ENCODE results near the gene PCID2. TPM values are rescaled to one million over a fixed set of nuclear protein-coding genes. Genes with fewer than 3 reads are reported as not detected.
A peak's percentile ranks its signal among the peaks of the same experiment; 100 is the strongest.

The PCID2 gene
- total and polyA plus RNA-seq, 2 of the 13 experiments (the other 11 are each of a cell fraction or from before 2014, with no cell fraction given) = 65.0 to 111 TPM

DNA sequence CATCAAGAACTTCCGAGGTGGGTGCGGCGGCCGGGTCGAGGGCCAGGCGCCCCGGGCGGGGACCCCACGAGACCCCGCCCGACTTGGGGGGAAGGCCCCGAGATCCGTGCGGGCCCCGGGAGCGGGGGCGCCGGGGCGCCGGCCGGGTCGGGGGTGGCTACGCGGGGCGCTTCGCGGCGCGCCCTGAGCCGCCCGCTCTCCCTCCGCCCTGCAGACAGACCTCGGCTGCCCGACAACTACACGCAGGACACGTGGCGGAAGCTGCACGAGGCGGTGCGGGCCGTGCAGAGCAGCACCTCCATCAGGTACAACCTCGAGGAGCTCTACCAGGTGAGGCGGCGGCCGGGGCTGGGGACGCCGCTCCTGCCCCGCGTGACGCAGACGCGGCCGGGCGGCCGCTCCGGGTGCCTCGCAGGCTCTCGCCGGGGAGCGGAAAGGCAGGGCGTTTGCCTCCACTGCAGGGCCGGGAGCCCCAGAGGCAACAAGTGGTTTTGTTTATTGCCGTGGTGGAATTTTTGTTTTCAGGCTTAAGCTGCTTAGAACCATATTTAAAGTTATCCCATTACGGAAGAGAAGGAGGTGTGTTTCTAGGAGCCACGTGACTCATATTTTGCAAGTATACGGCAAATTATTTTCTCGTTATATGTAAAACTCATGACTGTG, 1.4 kb upstream of the PCID2 start (continued):
- 0 out of 2 replicates have a peak, but pooled peaks have one; percentile 51 for TF ChIP-seq ZNF256 (CRISPR knock-in tag; conservative IDR thresholded peaks at IDR 0.05)
- no peak for TF ChIP-seq ZBTB7B (CRISPR knock-in tag; IDR thresholded peaks at IDR 0.05)
- TF ChIP-seq TOE1 (CRISPR knock-in tag; IDR thresholded peaks at IDR 0.05) = peak; percentile 64; the same call in 1 of the 2 replicates
- TF ChIP-seq IRX3 (CRISPR knock-in tag; IDR thresholded peaks at IDR 0.05; ENCODE audit: borderline replicate concordance, low read depth) = 0 out of 2 replicates have a peak, but pooled peaks have one; percentile 88
- TF ChIP-seq ZNF724P (CRISPR knock-in tag; IDR thresholded peaks at IDR 0.05; ENCODE audit: borderline replicate concordance) = peak; percentile 80; the same call in 1 of the 2 replicates
- peak; percentile 83 for TF ChIP-seq GABPB1 (CRISPR knock-in tag; IDR thresholded peaks at IDR 0.05)
- no peak for TF ChIP-seq HMGA1 (CRISPR knock-in tag; conservative IDR thresholded peaks at IDR 0.05)
- no peak; the same call in 1 of the 2 replicates for TF ChIP-seq REL (CRISPR knock-in tag; conservative IDR thresholded peaks at IDR 0.05)
- 0 out of 2 replicates have a peak, but pooled peaks have one; percentile 14 for TF ChIP-seq SOX5 (CRISPR knock-in tag; IDR thresholded peaks at IDR 0.05; ENCODE audit: borderline replicate concordance)
- TF ChIP-seq ZNF296 (CRISPR knock-in tag; conservative IDR thresholded peaks at IDR 0.05) = peak; percentile 76; the same call in 1 of the 2 replicates
- TF ChIP-seq ZNF563 (CRISPR knock-in tag; IDR thresholded peaks at IDR 0.05) = peak; percentile 76
- TF ChIP-seq REXO4 (CRISPR knock-in tag; IDR thresholded peaks at IDR 0.05; ENCODE audit: borderline replicate concordance) = peak; percentile 45; the same call in 1 of the 2 replicates
- no peak for TF ChIP-seq HIVEP1 (CRISPR knock-in tag; IDR thresholded peaks at IDR 0.05)
- TF ChIP-seq ZMAT3 (CRISPR knock-in tag; conservative IDR thresholded peaks at IDR 0.05) = peak; percentile 91
- TF ChIP-seq CHCHD3 (CRISPR knock-in tag; IDR thresholded peaks at IDR 0.05) = peak; percentile 95
- 0 out of 2 replicates have a peak, but pooled peaks have one; percentile 49 for TF ChIP-seq ZNF589 (CRISPR knock-in tag; conservative IDR thresholded peaks at IDR 0.05)
- TF ChIP-seq, protein P1, sequence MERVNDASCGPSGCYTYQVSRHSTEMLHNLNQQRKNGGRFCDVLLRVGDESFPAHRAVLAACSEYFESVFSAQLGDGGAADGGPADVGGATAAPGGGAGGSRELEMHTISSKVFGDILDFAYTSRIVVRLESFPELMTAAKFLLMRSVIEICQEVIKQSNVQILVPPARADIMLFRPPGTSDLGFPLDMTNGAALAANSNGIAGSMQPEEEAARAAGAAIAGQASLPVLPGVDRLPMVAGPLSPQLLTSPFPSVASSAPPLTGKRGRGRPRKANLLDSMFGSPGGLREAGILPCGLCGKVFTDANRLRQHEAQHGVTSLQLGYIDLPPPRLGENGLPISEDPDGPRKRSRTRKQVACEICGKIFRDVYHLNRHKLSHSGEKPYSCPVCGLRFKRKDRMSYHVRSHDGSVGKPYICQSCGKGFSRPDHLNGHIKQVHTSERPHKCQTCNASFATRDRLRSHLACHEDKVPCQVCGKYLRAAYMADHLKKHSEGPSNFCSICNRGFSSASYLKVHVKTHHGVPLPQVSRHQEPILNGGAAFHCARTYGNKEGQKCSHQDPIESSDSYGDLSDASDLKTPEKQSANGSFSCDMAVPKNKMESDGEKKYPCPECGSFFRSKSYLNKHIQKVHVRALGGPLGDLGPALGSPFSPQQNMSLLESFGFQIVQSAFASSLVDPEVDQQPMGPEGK (CRISPR knock-in tag; IDR thresholded peaks at IDR 0.05) = 0 out of 2 replicates have a peak, but pooled peaks have one; percentile 24
- peak; percentile 85 for TF ChIP-seq ZFYVE20 (CRISPR knock-in tag; IDR thresholded peaks at IDR 0.05; ENCODE audit: borderline replicate concordance, low read depth)
- TF ChIP-seq, protein P2, sequence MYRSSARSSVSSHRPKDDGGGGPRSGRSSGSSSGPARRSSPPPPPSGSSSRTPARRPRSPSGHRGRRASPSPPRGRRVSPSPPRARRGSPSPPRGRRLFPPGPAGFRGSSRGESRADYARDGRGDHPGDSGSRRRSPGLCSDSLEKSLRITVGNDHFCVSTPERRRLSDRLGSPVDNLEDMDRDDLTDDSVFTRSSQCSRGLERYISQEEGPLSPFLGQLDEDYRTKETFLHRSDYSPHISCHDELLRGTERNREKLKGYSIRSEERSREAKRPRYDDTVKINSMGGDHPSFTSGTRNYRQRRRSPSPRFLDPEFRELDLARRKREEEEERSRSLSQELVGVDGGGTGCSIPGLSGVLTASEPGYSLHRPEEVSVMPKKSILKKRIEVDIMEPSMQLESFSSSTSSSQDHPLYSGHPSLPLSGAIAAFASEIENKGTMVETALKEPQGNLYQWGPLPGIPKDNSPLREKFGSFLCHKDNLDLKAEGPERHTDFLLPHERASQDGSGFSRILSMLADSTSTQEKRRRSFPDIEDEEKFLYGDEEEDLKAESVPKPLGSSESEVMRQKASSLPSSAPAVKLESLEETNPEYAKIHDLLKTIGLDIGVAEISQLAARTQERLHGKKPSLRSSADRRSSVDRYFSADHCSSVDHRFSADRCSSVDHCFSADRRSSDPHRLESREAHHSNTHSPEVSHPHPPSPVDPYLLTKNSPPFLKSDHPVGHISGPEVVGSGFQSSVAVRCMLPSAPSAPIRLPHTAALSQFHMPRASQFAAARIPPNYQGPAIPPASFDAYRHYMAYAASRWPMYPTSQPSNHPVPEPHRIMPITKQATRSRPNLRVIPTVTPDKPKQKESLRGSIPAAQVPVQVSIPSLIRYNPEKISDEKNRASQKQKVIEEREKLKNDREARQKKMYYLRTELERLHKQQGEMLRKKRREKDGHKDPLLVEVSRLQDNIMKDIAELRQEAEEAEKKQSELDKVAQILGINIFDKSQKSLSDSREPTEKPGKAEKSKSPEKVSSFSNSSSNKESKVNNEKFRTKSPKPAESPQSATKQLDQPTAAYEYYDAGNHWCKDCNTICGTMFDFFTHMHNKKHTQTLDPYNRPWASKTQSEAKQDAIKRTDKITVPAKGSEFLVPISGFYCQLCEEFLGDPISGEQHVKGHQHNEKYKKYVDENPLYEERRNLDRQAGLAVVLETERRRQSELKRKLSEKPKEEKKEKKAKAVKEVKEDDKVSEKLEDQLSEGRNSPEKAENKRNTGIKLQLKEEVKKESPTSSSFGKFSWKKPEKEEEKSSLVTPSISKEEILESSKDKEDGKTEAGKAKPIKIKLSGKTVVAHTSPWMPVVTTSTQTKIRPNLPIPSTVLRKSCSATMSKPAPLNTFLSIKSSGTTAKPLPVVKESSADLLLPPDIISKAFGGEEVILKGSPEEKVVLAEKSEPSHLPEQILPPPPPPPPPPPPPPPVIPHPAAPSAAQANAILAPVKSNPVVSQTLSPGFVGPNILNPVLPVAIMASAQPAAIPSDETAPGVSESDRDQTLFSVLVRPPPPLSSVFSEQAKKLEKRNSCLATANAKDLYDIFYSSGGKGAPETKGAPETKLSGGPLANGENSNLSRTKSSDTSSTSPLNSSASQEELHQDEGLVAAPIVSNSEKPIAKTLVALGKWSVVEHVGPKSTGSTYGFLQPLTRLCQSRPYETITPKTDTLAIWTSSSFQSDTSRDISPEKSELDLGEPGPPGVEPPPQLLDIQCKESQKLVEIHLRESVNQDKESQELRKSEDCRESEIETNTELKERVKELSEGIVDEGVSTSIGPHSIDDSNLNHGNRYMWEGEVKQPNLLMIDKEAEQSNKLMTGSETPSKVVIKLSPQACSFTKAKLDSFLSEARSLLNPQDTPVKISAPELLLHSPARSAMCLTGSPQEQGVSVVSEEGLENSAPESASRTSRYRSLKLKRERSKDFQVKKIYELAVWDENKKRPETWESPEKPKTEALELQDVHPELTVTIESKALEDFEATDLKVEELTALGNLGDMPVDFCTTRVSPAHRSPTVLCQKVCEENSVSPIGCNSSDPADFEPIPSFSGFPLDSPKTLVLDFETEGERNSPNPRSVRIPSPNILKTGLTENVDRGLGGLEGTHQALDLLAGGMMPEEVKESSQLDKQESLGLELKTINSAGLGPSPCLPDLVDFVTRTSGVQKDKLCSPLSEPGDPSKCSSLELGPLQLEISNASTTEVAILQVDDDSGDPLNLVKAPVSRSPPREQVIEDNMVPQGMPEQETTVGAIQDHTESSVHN (CRISPR knock-in tag; IDR thresholded peaks at IDR 0.05) = no peak; the same call in 1 of the 2 replicates

Data from HepG2 (cell line).